Large intestine (tissue), 3 donors: ENCODE measurements around the gene MICAL2. TPM values are rescaled to one million over a fixed set of nuclear protein-coding genes. Genes with fewer than 3 reads are reported as not detected.

Source experiments
- DNase-seq, 2 donors: peaks; one replicate each; pipeline versions ENCODE4 v3.0.0 to v3.0.0-alpha.2; 2013
- H3K27ac ChIP-seq: one replicate; pipeline ENCODE4 v1.5.1; 2013; ENCODE audit warnings: low read length
- H3K27me3 ChIP-seq: 2 replicates; pipeline ENCODE4 v1.6.1; 2013; ENCODE audit warnings: low read length; ENCODE audit not compliant: control insufficient read depth, insufficient read depth
- H3K36me3 ChIP-seq: 2 replicates; pipeline ENCODE4 v1.6.1; 2013; ENCODE audit warnings: low read length; ENCODE audit not compliant: control insufficient read depth, insufficient read depth
- H3K4me1 ChIP-seq: one replicate; pipeline ENCODE4 v1.6.1; 2013; ENCODE audit warnings: low read length; ENCODE audit not compliant: control insufficient read depth, insufficient read depth
- H3K4me3 ChIP-seq: one replicate; pipeline ENCODE4 v1.5.1; 2013; ENCODE audit warnings: low read length
- H3K9me3 ChIP-seq: one replicate; pipeline ENCODE4 v1.6.1; 2013; ENCODE audit warnings: mild to moderate bottlenecking, low read depth, low read length, moderate library complexity; ENCODE audit not compliant: control insufficient read depth
- WGBS: methylation state at CpG from one replicate; pipeline ENCODE4 v1.1.5; 2013; ENCODE audit warnings: low lambda C conversion rate; ENCODE audit not compliant: insufficient coverage; 5-methylcytosine and 5-hydroxymethylcytosine counted together
- polyA plus RNA-seq: library from polyadenylated mRNA; unstranded; fragments of 120-200 nt; gene quantifications from one replicate; pipeline ENCODE4 v1.2.1, GENCODE V29; 2013

The MICAL2 gene
- polyA plus RNA-seq, 1 donor: 39.8 TPM

DNA sequence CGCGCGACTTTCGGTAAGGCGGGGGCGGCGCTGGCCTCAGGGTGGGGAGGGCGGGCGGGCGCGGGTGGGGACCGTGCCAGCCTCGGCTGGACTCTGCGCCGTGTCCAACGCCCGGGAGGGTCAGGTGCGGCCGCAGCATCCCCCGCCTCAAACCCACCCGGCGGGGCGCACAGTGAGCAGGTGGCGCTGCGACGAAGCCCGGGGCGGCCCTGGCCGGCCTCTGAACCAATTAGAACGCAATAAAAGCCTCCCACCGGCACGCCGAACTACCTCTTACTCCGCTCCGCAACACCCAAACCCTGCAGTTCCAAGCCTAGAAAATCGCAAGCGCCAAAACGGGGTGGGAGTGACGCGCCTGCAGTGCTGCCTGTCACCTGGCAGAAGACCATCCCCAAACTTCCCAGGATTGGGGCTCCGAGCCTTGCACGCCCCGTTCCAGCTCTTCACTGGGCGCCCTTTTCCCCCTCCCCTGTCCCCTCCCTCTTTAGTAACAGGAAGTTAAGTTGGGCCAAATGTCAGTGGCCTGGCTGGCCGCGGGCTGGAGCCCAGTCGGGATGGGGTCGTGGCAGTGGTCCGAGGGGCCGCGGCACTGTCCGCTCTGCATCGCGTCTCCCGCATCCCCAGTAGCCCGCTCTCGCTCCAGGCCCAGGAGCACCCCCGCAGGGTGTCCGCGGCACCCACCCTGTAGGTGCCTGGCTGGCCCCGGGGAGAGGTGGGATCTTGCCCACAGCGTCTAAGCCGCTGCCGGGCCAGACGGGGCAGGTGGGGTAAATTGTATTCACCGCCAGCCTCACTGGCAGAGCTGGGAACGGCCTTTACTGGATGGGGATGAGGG lies 541 bp downstream of the MICAL2 start:
- H3K36me3 ChIP-seq: no peaks in the 10 kb centered on the region
- peaks cover 4% of the 10 kb centered on the region for H3K27me3 ChIP-seq
- no peaks in the 10 kb centered on the region for H3K9me3 ChIP-seq
- peaks cover 30% of the 10 kb centered on the region for H3K4me1 ChIP-seq
- 0% methylated on average over 1 of the region's 67 CpGs for WGBS
- peak in 1 of 2 donors; percentile 68 for DNase-seq
- H3K4me3 ChIP-seq: peak overlapping the region; percentile 67
- H3K27ac ChIP-seq: peak overlapping the region; percentile 2

DNA sequence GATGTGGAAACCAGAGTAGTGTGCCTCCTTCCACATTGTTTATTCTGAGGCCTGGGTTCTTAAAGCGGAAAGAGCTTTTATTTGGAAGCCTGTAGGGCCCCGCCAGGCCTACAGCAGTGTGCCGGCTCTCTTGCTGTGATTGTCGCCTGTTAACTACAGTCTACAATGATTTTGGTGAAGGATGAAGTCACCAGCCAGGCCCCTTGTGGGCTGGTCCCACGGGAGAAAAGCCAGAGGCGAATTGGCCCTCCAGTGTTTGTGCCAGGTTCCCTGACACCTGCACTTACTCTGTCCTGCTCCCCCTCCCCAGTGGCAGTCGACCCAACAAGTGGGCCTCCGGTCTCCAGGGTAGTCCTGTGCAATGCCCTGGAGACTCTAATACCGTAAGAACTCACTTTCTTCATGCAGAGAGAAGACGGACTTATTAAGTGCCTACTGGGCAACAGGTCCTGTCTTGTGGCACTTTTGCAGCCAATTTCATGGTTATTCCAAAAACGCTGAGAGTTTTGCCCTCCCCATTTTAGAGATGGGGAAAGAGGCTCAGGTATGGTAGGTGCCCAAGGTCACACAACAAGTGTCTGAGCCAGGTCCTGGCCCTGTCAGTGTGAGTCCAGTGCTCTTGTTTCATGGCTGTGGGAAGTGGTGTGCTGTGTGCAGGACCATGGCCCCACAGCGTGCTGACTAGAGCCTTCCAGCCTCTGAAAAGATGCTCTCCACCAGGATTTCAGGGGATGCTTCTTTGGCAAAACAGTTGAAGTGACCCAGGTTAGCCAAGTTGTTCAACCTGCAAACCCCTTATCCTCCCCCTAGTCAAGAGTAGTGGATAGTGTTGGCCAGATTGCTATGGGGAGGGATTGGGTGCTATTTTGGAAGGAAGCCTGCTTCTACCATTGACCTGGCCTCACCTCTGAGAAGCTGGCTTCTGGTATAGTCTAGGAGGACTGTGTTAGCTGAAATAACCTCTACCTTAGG lies 1.4 kb downstream of the MICAL2 start:
- Histone ChIP-seq H3K4me3 (peak overlapping the region; percentile 67), H3K4me1 (peaks cover 30% of the 10 kb centered on the region), H3K9me3 (no peaks in the 10 kb centered on the region), H3K27me3 (peaks cover 4% of the 10 kb centered on the region), H3K36me3 (no peaks in the 10 kb centered on the region), H3K27ac (peak overlapping the region; percentile 2)
- peak in 1 of 2 donors; percentile 47 for DNase-seq
- WGBS: no CpG with 5 or more reads among the region's 12 CpGs

DNA sequence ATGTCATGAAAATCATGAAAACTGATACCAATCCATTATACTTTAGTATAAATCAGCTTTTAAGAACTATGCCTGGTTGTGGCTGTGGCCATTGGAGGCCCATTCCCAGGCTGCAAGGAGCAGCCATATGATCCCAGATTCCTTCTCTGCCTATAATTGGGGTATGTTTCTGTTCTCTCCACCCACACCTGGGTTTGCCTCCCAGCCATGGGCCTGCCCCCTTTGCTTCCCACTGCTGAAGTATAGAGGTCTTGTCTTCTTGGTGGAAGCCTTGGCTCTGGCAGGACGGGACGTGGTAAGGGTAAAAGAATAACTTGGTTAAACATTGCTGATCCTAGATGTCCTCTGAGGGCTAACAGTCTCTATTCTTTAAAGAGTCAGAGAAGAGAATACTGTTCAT lies 2.4 kb downstream of the MICAL2 start:
- Histone ChIP-seq H3K4me3 (no peak overlapping the region), H3K27ac (no peak overlapping the region), H3K36me3 (no peaks in the 10 kb centered on the region), H3K27me3 (peaks cover 4% of the 10 kb centered on the region), H3K4me1 (peaks cover 30% of the 10 kb centered on the region), H3K9me3 (no peaks in the 10 kb centered on the region)
- no CpG with 5 or more reads among the region's 2 CpGs for WGBS
- no peak for DNase-seq

DNA sequence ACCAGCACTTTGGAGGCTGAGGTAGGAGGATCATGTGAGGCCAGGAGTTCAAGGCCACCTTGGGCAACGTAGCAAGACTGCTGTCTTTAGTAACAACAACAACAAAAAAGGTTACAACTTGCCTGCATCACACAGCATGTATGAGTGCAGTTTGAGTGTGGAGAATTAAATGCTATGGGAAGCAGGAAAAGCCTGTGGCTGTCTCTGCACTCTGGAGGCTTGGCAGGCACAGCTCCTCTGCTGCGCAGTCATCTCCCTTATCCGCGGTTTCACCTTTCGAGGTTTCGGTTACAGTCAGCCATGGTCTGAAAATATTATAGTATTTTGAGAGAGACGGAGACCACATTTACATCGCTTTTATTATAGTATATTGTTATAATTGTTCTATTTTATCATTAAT lies 2.9 kb downstream of the MICAL2 start:
- H3K4me1 ChIP-seq: peaks cover 33% of the 10 kb centered on the region

DNA sequence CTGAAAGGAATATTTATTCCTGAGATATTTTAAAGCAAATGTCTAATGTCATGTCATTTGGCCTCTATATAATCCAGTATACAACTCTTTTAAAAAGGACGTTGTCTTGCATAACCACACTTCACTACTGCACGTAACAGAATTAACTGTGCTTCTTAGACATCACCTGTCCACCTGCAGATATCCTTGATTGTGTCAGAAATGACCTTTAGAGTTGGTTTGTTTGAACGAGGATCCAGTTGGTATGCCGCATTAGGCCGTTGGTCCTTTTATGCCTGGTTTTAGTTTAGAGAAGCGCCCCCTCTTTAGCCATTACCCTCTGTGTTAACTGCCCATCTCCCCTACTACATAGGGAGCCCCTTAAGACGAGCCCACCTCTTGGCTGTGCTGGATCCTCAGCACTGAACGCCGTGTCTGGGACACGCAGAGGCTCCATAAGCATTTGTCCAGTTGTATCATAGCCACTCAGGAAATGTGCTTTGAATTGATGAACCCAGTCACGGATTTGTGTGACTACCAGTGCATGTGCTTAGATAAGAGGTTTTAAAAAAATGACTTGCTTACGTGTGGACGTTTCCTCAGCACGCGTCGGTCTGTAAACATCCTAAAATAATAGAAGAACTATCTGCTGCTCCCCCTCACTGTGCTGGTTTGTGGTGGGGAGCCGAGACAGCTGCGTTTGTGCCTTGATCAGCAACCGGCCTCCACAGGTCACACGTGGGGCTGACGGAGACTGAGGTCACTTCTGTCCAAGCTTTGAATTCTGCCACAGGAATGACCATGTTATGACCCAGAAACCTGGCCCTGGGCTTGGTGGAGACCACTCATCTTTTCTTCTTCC lies 4.0 kb downstream of the MICAL2 start:
- no peaks in the 10 kb centered on the region for H3K36me3 ChIP-seq
- H3K27ac ChIP-seq: peak overlapping the region; percentile 4
- H3K9me3 ChIP-seq: no peaks in the 10 kb centered on the region
- H3K4me1 ChIP-seq: peaks cover 44% of the 10 kb centered on the region
- DNase-seq: peak in 1 of 2 donors; percentile 70
- peaks cover 4% of the 10 kb centered on the region for H3K27me3 ChIP-seq
- no CpG with 5 or more reads among the region's 21 CpGs for WGBS
- H3K4me3 ChIP-seq: no peak overlapping the region

More for the DNA sequence above, 2.9 kb downstream of the MICAL2 start:
- Histone ChIP-seq H3K27ac (no peak overlapping the region), H3K9me3 (no peaks in the 10 kb centered on the region), H3K27me3 (peaks cover 4% of the 10 kb centered on the region), H3K36me3 (no peaks in the 10 kb centered on the region), H3K4me3 (no peak overlapping the region)
- no CpG with 5 or more reads among the region's 8 CpGs for WGBS
- no peak for DNase-seq

DNA sequence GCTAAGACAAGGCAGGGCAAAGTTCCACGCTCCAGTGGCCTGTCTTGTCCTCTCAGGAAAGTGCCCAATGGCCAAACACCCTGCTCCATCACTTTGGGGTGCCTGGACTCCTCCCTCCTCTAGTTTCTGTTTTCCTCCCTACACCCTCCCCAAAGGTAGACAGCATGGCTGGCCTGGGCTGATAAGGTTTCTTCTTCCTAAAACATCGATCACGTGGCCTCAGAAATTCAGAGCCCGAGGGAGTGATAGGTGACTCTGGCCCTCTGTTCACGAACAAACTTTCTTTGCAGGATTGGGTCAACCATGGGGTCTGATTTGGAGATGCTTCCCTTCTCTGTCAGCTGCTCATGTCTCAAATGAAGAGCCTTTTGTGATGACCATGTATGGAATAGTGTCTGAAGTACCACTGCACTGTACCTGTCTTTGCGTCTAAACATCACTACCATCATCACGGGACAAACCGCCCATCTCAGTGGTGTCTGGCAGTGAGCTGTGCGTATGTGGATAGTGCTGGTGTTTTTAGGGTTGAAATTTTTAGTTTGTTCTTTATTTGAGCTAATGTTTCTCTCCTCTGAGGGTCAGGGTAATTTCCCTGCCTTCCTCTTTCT lies 6.1 kb downstream of the MICAL2 start:
- H3K36me3 ChIP-seq: no peaks in the 10 kb centered on the region
- no CpG with 5 or more reads among the region's 9 CpGs for WGBS
- H3K4me1 ChIP-seq: peaks cover 49% of the 10 kb centered on the region
- no peak for DNase-seq
- H3K9me3 ChIP-seq: no peaks in the 10 kb centered on the region
- no peak overlapping the region for H3K27ac ChIP-seq
- no peak overlapping the region for H3K4me3 ChIP-seq
- no peaks in the 10 kb centered on the region for H3K27me3 ChIP-seq

DNA sequence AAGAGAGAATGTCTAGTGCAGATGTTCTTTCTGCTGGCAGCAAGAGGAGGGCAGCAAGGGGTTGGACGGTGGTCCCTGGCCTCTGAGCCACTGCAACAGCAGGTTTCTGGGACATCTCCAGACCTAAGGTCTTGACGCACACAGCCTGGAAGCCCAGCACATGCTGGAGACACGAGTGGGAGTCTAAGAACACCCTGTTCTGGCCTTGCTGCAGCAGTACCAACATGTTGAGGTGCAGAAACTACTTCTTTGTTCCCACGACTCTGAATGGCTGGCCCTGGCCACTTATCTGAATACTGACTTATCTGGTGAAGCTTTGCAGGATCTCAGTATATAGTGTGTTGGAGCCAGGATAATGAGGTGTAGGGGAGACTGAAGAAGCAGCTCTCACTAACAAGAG lies 6.8 kb downstream of the MICAL2 start:
- Histone ChIP-seq H3K9me3 (no peaks in the 10 kb centered on the region), H3K27me3 (no peaks in the 10 kb centered on the region), H3K27ac (no peak overlapping the region), H3K4me1 (peaks cover 43% of the 10 kb centered on the region), H3K36me3 (no peaks in the 10 kb centered on the region), H3K4me3 (no peak overlapping the region)
- DNase-seq: no peak
- no CpG with 5 or more reads among the region's 4 CpGs for WGBS

DNA sequence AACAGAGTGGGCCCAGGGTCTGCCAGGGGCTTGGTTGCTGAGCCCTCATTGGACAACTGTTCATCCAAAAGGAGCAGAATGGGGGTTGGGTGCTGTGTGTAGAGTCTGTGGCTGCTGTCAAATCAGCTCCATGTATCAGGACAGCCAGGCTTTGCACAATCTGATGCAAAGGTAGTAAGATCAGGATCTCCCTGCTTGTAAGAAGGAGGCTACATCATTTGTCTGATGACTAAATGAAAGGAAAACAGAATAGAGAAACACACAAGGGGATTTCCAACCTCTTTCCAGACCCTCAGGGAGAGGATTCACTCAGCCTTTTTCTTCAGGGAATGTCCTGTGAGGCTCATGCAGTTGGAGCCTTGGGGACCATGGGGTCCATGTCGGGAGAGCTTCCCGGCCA lies 7.2 kb downstream of the MICAL2 start:
- Histone ChIP-seq H3K4me3 (no peak overlapping the region), H3K9me3 (no peaks in the 10 kb centered on the region), H3K27me3 (no peaks in the 10 kb centered on the region), H3K4me1 (peaks cover 43% of the 10 kb centered on the region), H3K27ac (no peak overlapping the region), H3K36me3 (no peaks in the 10 kb centered on the region)
- no CpG with 5 or more reads among the region's 2 CpGs for WGBS
- DNase-seq: no peak

DNA sequence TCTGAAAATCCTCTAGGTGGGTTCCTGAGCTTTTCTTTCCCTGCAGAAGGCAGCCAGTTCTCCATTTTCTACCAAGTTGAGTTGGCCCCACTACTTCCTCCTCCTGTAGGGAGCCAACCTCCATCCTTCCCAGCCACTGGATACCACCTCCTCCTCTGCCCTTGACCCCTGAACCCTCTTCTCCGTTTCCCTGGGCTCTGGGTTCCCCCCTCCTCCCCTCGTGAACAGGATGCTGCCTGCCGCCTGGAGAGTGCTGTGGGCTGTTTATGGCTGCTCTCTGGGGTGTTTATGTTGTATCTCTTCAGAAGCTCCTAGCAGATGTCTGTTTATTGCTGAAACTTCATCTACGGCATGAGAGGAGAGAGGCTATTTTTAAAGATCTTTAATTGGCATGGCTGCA lies 8.6 kb downstream of the MICAL2 start:
- peak overlapping the region; percentile 72 for H3K27ac ChIP-seq
- no CpG with 5 or more reads among the region's 4 CpGs for WGBS
- H3K27me3 ChIP-seq: no peaks in the 10 kb centered on the region
- no peak overlapping the region for H3K4me3 ChIP-seq
- H3K36me3 ChIP-seq: no peaks in the 10 kb centered on the region
- no peaks in the 10 kb centered on the region for H3K9me3 ChIP-seq
- H3K4me1 ChIP-seq: peaks cover 36% of the 10 kb centered on the region
- peak in 1 of 2 donors; percentile 69 for DNase-seq
